Esophagus muscularis mucosa (tissue), 4 donors: ENCODE data around the gene CDRT15. TPM values are rescaled to one million over a fixed set of nuclear protein-coding genes. Genes with fewer than 3 reads are reported as not detected.

Experiments
- DNase-seq: peaks from one replicate; pipeline ENCODE4 v3.0.0-alpha.2; 2017; ENCODE audit errors: extremely low spot score
- H3K27ac ChIP-seq, 4 donors: fragments of 200-600 bp; sonication (generic); replicated peaks in 1 of 4; 1 replicate in 3 of 4; 2 replicates in 1 of 4; pipeline ENCODE4 v1.5.1; 2016 to 2019; ENCODE audit warnings: mild to moderate bottlenecking in 1 of 4
- H3K27me3 ChIP-seq, 4 donors: fragments of 200-600 bp; sonication (generic); one replicate each; pipeline versions ENCODE4 v1.5.1 to v1.6.0; 2016 to 2019
- H3K36me3 ChIP-seq, 4 donors: fragments of 200-600 bp; sonication (generic); one replicate each; pipeline ENCODE4 v1.5.1; 2016 to 2019
- H3K4me1 ChIP-seq, 4 donors: fragments of 200-600 bp; sonication (generic); one replicate each; pipeline ENCODE4 v1.5.1; 2016 to 2019
- H3K4me3 ChIP-seq, 4 donors: fragments of 200-600 bp; sonication (generic); 1 replicate in 2 of 4; 2 replicates in 2 of 4; pipeline ENCODE4 v1.5.1; 2016 to 2019; ENCODE audit warnings: mild to moderate bottlenecking in 4 of 4, moderate library complexity in 1 of 4
- H3K9me3 ChIP-seq, 4 donors: fragments of 200-600 bp; sonication (generic); 1 replicate in 3 of 4; 2 replicates in 1 of 4; pipeline ENCODE4 v1.5.1; 2016 to 2019
- CTCF ChIP-seq, 3 experiments: fragments of 200-600 bp in 2 of 3; fragments of 450-650 bp in 1 of 3; sonication (generic) in 2 of 3; IDR thresholded peaks; one replicate each; pipeline ENCODE4 v1.5.1; 2017 to 2019; ENCODE audit warnings: antibody characterized with exemption in 3 of 3, mild to moderate bottlenecking in 2 of 3, moderate library complexity in 1 of 3
- EP300 ChIP-seq: sonication (generic); formaldehyde crosslinking; IDR thresholded peaks from one replicate; pipeline ENCODE4 v1.6.1; 2017; ENCODE audit warnings: antibody characterized with exemption
- POLR2A ChIP-seq: fragments of 450-650 bp; IDR thresholded peaks from one replicate; pipeline ENCODE4 v1.6.1; 2017; ENCODE audit warnings: antibody characterized with exemption, moderate library complexity, mild to moderate bottlenecking, low read depth
- POLR2AphosphoS5 ChIP-seq, 2 donors: sonication (generic); formaldehyde crosslinking; IDR thresholded peaks; one replicate each; pipeline ENCODE4 v1.6.1; 2017; ENCODE audit warnings: antibody characterized with exemption in 2 of 2
- WGBS: methylation state at CpG from one replicate; pipeline ENCODE4 v1.1.5; 2018; 5-methylcytosine and 5-hydroxymethylcytosine counted together
- intact Hi-C: fragments of 100-400 bp; cut with DNase I; formaldehyde crosslinking; loops from one replicate; pipeline ENCODE4 v1.15.1; 2023
- total RNA-seq, 4 donors: library from RNA; depleted of rRNA; stranded (reverse); fragments of >200 nt; gene quantifications; one replicate each; pipeline versions ENCODE4 v1.1.0 to v1.2.1, GENCODE V29; 2016

The CDRT15 gene
- total RNA-seq, 4 donors from 2014 or later: not detected

- H3K27ac ChIP-seq: no peak overlapping the region
- H3K36me3 ChIP-seq: peaks cover 7 to 35% (median 21%) of the 10 kb centered on the region in 4 donors
- H3K27me3 ChIP-seq: no peaks in the 10 kb centered on the region
- DNase-seq: no peak
- H3K4me3 ChIP-seq: no peak overlapping the region
- no peaks in the 10 kb centered on the region for H3K9me3 ChIP-seq
- WGBS: 96% methylated on average over 3 of the region's 3 CpGs
- intact Hi-C loops: no loop called here
- H3K4me1 ChIP-seq: peaks cover 0 to 15% (median 4%) of the 10 kb centered on the region in 4 donors
- peak in 1 of 3 experiments; percentile 15 for TF ChIP-seq CTCF (IDR thresholded peaks at IDR 0.05)
- no peak for TF ChIP-seq EP300
Observed at GRCh38 chr17:14203388-14203787, 33.3 kb downstream of the CDRT15 start.

- H3K4me1 ChIP-seq: peaks cover 0 to 19% (median 4%) of the 10 kb centered on the region in 4 donors
- H3K36me3 ChIP-seq: peaks cover 3 to 30% (median 13%) of the 10 kb centered on the region in 4 donors
- no peak overlapping the region for H3K27ac ChIP-seq
- H3K4me3 ChIP-seq: no peak overlapping the region
- TF ChIP-seq CTCF (IDR thresholded peaks at IDR 0.05) (no peak), POLR2AphosphoS5 (IDR thresholded peaks at IDR 0.05) (no peak), EP300 (no peak), POLR2A (no peak)
- H3K27me3 ChIP-seq: no peaks in the 10 kb centered on the region
- 93% methylated on average over 10 of the region's 10 CpGs for WGBS
- no peak for DNase-seq
- no peaks in the 10 kb centered on the region for H3K9me3 ChIP-seq
- intact Hi-C loops: no loop called here
Observed at GRCh38 chr17:14202388-14203166, 34.1 kb downstream of the CDRT15 start.

GRCh38 chr17:14201988-14202380 is 34.7 kb downstream of the CDRT15 start:
- no peak for DNase-seq
- intact Hi-C loops: no loop called here
- peaks cover 0 to 24% (median 8%) of the 10 kb centered on the region in 4 donors for H3K36me3 ChIP-seq
- H3K9me3 ChIP-seq: no peaks in the 10 kb centered on the region
- no peak overlapping the region for H3K4me3 ChIP-seq
- TF ChIP-seq EP300: no peak
- TF ChIP-seq POLR2AphosphoS5 (IDR thresholded peaks at IDR 0.05): no peak
- TF ChIP-seq POLR2A: no peak
- no peak for TF ChIP-seq CTCF (IDR thresholded peaks at IDR 0.05)
- peaks cover 0 to 19% (median 4%) of the 10 kb centered on the region in 4 donors for H3K4me1 ChIP-seq
- no peaks in the 10 kb centered on the region for H3K27me3 ChIP-seq
- WGBS: 94% methylated on average over 4 of the region's 4 CpGs
- H3K27ac ChIP-seq: no peak overlapping the region

GRCh38 chr17:14201021-14201987 is 35.4 kb downstream of the CDRT15 start:
- intact Hi-C loops: no loop called here
- no peak for TF ChIP-seq POLR2A
- TF ChIP-seq POLR2AphosphoS5 (IDR thresholded peaks at IDR 0.05): no peak
- no peak for TF ChIP-seq CTCF (IDR thresholded peaks at IDR 0.05)
- TF ChIP-seq EP300: no peak
- H3K9me3 ChIP-seq: no peaks in the 10 kb centered on the region
- peaks cover 0 to 17% (median 4%) of the 10 kb centered on the region in 4 donors for H3K36me3 ChIP-seq
- H3K27ac ChIP-seq: peak overlapping the region in 2 of 4 donors; percentile 8 to 44
- H3K27me3 ChIP-seq: no peaks in the 10 kb centered on the region
- peaks cover 0 to 13% (median 4%) of the 10 kb centered on the region in 4 donors for H3K4me1 ChIP-seq
- no peak for DNase-seq
- no peak overlapping the region for H3K4me3 ChIP-seq
- WGBS: 65% methylated on average over 10 of the region's 10 CpGs
